PFSK-1 (cell line): ENCODE data around the gene SLCO2A1.

Source experiments
- POLR2AphosphoS5 ChIP-seq: IDR thresholded peaks from 2 replicates; pipeline ENCODE4 v1.6.1; 2012; ENCODE audit warnings: low read depth, mild to moderate bottlenecking, control low read depth, low read length, moderate library complexity
- REST ChIP-seq, 2 experiments: IDR thresholded peaks; 2 replicates each; pipeline versions ENCODE4 v1.6.1 to v1.8.0; 2011 to 2012; ENCODE audit warnings: low read depth in 2 of 2, low read length in 2 of 2, control low read depth in 1 of 2, inconsistent platforms in 1 of 2, mild to moderate bottlenecking in 1 of 2, moderate library complexity in 1 of 2; ENCODE audit not compliant: insufficient read depth in 1 of 2
- SIN3A ChIP-seq: IDR thresholded peaks from 2 replicates; pipeline ENCODE4 v1.6.1; 2012; ENCODE audit warnings: mild to moderate bottlenecking, low read length, moderate library complexity, borderline replicate concordance; ENCODE audit not compliant: insufficient read depth
- TAF1 ChIP-seq: IDR thresholded peaks from 2 replicates; pipeline ENCODE4 v1.6.1; 2012; ENCODE audit warnings: low read length, control low read depth, borderline replicate concordance; ENCODE audit not compliant: insufficient read depth

- no peak for TF ChIP-seq REST (IDR thresholded peaks at IDR 0.05; ENCODE audit: insufficient read depth in 1 of 2, low read depth in 2 of 2, low read length in 2 of 2)
- no peak for TF ChIP-seq SIN3A
- no peak for TF ChIP-seq POLR2AphosphoS5
- TF ChIP-seq TAF1: no peak
Observed at GRCh38 chr3:133883641-133884040, 146.1 kb downstream of the SLCO2A1 start.
